Kidney epithelial cell (primary cell): ENCODE measurements around the gene DEUP1. TPM values are rescaled to one million over a fixed set of nuclear protein-coding genes. Genes with fewer than 3 reads are reported as not detected.
"Not testable (repeated sequence)": the region's sequence is repeated elsewhere in the genome, so short reads cannot be mapped to it uniquely, and the experiment has no call there.

ENCODE experiments used
- DNase-seq: peaks from one replicate; pipeline ENCODE4 v3.0.0-alpha.2; 2010; ENCODE audit warnings: low read depth
- H3K27me3 ChIP-seq: 2 replicates; pipeline ENCODE4 v1.6.0; 2011; ENCODE audit warnings: low read length; ENCODE audit not compliant: control insufficient read depth, insufficient read depth
- H3K36me3 ChIP-seq: 2 replicates; pipeline ENCODE4 v1.5.1; 2011; ENCODE audit warnings: low read length; ENCODE audit not compliant: control insufficient read depth, insufficient read depth
- H3K4me3 ChIP-seq: 2 replicates; pipeline ENCODE4 v1.5.1; 2011; ENCODE audit warnings: low read depth, mild to moderate bottlenecking, control low read depth, low read length
- total RNA-seq: library from RNA; depleted of rRNA; stranded (reverse); fragments of >200 nt; gene quantifications from 2 replicates; pipeline ENCODE4 v1.2.3, GENCODE V29; 2015
- TF ChIP-seq, protein P1 (sequence below): IDR thresholded peaks from 2 replicates; pipeline ENCODE4 v1.5.1; 2011; ENCODE audit warnings: mild to moderate bottlenecking, moderate library complexity, low read length, control low read depth, inconsistent platforms; ENCODE audit not compliant: insufficient read depth, poor library complexity, severe bottlenecking

The DEUP1 gene
- total RNA-seq, 1 donor from 2014 or later: not detected

DNA sequence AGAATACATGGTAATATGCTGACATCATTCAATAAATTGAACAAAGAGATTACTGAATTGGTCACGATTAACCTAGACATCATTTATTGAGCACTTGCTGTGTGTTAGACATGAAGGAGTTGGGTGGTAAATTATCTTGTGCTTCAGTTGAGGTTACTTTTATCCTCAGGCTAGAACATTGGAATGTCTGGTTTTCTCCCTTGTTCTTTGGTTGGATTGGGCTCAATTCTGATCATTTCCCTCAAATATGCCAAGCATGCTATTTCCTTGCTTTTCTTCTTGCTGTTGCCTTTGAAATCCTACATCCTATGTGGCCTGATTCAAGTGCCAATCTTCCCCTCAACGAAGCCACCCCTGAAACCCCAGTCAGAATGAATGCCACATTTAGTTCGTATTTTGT, 65.8 kb downstream of the DEUP1 start:
- Histone ChIP-seq H3K36me3 (no peaks in the 10 kb centered on the region), H3K4me3 (no peak overlapping the region), H3K27me3 (no peaks in the 10 kb centered on the region)
- TF ChIP-seq, protein P1, sequence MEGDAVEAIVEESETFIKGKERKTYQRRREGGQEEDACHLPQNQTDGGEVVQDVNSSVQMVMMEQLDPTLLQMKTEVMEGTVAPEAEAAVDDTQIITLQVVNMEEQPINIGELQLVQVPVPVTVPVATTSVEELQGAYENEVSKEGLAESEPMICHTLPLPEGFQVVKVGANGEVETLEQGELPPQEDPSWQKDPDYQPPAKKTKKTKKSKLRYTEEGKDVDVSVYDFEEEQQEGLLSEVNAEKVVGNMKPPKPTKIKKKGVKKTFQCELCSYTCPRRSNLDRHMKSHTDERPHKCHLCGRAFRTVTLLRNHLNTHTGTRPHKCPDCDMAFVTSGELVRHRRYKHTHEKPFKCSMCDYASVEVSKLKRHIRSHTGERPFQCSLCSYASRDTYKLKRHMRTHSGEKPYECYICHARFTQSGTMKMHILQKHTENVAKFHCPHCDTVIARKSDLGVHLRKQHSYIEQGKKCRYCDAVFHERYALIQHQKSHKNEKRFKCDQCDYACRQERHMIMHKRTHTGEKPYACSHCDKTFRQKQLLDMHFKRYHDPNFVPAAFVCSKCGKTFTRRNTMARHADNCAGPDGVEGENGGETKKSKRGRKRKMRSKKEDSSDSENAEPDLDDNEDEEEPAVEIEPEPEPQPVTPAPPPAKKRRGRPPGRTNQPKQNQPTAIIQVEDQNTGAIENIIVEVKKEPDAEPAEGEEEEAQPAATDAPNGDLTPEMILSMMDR: no peak
- peak; percentile 19 for DNase-seq

- TF ChIP-seq, protein P1: no peak
- H3K4me3 ChIP-seq: no peak overlapping the region
- no peaks in the 10 kb centered on the region for H3K36me3 ChIP-seq
- H3K27me3 ChIP-seq: no peaks in the 10 kb centered on the region
- DNase-seq: peak; percentile 12
Measured at GRCh38 chr11:93403930-93404329, 73.4 kb downstream of the DEUP1 start.

GRCh38 chr11:93407777-93408401, 77.3 kb downstream of the DEUP1 start:
- DNase-seq: no peak
- H3K27me3 ChIP-seq: no peaks in the 10 kb centered on the region
- no peaks in the 10 kb centered on the region for H3K36me3 ChIP-seq
- no peak overlapping the region for H3K4me3 ChIP-seq
- TF ChIP-seq, protein P1: no peak

DNA sequence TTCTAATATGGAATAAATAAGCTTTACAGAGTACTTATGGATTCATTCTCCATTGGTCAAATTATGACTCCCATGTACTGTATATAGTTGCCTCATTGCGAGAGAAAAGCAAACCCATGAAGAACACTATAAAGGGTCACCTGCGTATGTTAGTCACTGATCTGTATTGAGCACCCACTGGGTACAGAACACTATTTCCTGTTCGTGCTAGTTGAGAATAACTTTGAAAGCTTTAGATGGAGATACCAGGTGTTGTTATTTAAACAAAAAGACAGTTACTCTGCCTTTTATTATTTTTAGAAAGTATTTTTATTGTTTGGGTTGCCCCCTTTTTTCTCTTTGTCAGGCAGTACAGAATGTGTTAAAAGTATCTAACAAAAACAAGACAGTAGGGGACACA, 79.9 kb downstream of the DEUP1 start:
- TF ChIP-seq, protein P1: no peak
- DNase-seq: no peak
- Histone ChIP-seq H3K27me3 (no peaks in the 10 kb centered on the region), H3K4me3 (no peak overlapping the region), H3K36me3 (no peaks in the 10 kb centered on the region)

- TF ChIP-seq, protein P1: no peak
- no peak overlapping the region for H3K4me3 ChIP-seq
- no peaks in the 10 kb centered on the region for H3K36me3 ChIP-seq
- DNase-seq: no peak
- no peaks in the 10 kb centered on the region for H3K27me3 ChIP-seq
Measured at GRCh38 chr11:93411705-93412104, 81.2 kb downstream of the DEUP1 start.

DNA sequence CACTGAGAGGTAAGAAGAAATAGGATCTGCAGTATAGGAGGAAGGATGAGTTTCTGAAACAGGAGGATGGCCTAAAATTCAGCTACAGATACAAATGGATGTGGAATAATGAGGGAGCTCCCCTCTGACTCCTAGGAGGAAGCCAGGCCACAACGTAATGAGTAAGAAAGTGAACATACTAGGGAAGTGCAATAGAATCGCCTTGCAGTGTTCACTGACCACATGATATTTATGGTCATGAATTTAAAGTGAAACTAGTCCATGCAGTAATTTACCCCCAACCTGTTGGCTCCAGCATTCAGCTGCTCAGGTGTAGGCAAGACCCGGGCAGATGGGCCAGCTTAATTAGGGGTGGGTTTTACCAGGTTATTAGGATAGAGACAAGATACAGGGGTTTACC, 101.7 kb downstream of the DEUP1 start:
- TF ChIP-seq, protein P1: no peak
- no peaks in the 10 kb centered on the region for H3K27me3 ChIP-seq
- H3K36me3 ChIP-seq: no peaks in the 10 kb centered on the region
- H3K4me3 ChIP-seq: no peak overlapping the region
- no peak for DNase-seq

- not testable (repeated sequence) for H3K27me3 ChIP-seq, H3K36me3 ChIP-seq, DNase-seq, H3K4me3 ChIP-seq
Measured at GRCh38 chr11:93443232-93443631, 112.7 kb downstream of the DEUP1 start.
